GM18499 (cell line): ENCODE data around the gene TBC1D13.
"Not testable (repeated sequence)": the region's sequence is repeated elsewhere in the genome, so short reads cannot be mapped to it uniquely, and the experiment has no call there.

Experiments used
- ATAC-seq: cut with Tn5 transposase; IDR thresholded peaks from one replicate; pipeline ENCODE4 v1.9.1; 2021; ENCODE audit warnings: moderate number of reproducible peaks; ENCODE audit not compliant: insufficient read depth, unreplicated experiment

TBC1D13 gene

DNA sequence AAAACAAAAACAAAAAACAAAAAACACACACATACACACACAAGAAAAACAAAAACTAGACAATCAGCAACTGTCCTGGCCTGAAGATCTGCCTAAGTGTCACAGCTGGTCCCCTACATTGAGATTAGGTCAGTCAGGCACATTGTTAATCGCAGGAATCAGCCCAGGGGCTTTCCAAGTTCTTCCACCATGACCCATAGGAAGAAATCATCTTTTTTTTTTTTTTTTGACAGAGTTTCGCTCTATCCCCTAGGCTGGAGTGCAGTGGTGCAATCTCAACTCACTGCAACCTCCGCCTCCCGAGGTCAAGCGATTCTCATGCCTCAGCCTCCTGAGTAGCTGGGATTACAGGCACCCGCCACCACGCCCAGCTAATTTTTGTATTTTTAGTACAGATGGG, 56.1 kb downstream of the TBC1D13 start:
- ATAC-seq = not testable (repeated sequence)

GRCh38 chr9:128845186-128845931, 58.3 kb downstream of the TBC1D13 start:
- no peak for ATAC-seq

DNA sequence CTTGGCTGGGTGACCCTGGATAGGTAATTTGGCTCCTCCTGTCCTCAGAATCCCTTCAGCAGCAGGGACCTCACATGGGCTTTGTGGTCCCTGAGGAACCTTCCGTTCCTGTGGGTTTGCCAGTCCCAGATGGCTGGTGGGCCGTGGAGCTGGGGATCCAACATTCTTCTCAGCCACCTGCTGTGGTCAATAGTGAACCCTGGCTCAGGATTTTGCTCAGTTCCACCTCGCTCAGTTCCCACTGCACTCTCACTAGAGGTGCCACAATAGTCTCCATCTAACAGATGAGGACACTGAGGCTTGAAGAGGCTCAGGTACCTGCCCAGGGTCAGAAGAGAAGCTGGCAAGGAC, 59.6 kb downstream of the TBC1D13 start:
- no peak for ATAC-seq

DNA sequence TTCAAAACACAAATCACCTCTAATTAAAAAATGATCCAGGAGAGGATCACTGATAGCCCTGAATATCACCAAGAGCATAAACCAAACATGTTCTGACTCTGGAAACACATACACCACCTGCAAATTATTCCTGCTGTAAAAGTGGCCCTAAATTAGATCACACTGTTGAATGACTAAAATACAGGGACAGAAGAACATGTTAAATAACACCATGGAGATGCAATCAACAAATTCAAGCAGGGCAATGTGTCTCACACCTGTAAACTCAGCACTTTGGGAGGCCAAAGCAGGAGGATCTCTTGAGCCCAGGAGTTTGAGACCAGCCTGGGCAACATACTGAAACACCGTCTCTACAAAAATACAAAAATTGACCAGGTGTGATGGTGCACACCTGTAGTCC, 60.8 kb downstream of the TBC1D13 start:
- no peak for ATAC-seq

GRCh38 chr9:128851024-128851423, 64.0 kb downstream of the TBC1D13 start:
- not testable (repeated sequence) for ATAC-seq

DNA sequence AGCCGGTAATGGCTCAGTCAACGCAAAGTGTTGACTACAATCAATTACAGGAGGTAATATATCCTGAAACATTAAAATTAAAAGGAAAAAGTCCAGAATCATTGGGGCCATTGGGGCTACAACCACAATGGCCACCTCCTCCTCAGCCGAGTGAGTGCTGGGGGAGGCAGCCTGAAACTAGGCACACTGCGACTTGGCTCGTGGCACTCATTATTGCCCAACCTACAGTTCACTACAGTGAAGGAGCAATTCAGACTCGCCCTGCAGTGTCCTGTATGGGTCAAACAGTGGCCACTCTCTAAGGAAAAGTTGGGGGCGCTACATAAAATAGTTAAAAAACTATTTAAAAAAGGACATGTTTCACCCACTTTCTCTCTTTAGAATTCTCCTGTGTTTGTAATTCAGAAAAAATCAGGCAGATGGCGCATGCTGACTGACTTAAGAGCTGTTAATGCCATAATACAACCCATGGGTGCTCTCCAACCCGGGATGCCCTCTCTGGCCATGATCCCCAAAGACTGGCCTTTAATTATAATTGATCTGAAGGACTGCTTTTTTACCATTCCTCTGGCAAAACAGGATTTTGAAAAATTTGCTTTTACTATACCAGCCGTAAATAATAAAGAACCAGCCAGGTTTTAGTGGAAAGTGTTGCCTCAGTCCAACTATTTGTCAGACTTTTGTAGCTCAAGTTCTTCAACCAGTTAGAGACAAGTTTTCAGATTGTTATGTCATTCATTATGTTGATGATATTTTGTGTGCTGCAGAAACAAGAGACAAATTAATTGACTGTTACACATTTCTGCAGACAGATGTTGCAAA, 64.9 kb downstream of the TBC1D13 start:
- ATAC-seq = not testable (repeated sequence)

- ATAC-seq = not testable (repeated sequence)
Observed at GRCh38 chr9:128852646-128853045, 65.6 kb downstream of the TBC1D13 start.

DNA sequence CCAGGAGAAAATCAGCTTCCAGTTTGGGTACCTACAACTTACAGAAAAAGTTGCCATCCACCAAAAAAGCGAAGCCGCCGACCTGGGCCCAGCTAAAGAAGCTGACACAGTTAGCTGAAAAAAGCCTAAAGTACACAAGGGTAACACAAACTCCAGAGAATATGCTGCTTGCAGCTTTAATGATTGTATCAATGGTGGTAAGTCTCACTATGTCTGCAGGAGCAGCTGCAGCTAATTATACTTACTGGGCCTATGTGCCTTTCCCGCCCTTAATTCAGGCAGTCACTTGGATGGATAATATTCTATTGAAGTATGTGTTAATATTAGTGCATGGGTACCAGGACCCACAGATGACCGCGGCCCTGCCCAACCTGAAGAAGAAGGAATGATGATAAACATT, 67.4 kb downstream of the TBC1D13 start:
- not testable (repeated sequence) for ATAC-seq

DNA sequence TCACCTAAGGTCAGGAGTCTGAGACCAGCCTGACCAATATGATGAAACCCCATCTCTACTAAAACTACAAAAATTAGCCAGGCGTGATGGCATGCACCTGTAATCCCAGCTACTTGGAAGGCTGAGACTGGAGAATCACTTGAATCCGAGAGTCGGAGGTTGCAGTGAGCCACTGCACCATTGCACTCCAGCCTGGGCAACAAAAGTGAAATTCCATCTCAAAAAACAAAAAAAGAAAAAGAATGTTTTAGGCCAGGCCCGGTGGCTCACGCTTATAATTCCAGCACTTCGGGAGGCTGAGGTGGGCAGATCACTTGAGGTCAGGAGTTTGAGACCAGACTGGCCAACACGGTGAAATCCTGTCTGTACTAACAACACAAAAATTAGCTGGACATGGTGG, 71.4 kb downstream of the TBC1D13 start:
- ATAC-seq = not testable (repeated sequence)
